AG09309 (cell line): ENCODE results near the gene SNX13.

ENCODE experiments used
- DNase-seq: peaks from one replicate; pipeline ENCODE4 v3.0.0-alpha.2; 2010; ENCODE audit warnings: low read depth
- H3K4me3 ChIP-seq: 2 replicates; pipeline ENCODE4 v1.5.1; 2011; ENCODE audit warnings: mild to moderate bottlenecking, low read depth, low read length, moderate library complexity; ENCODE audit not compliant: control insufficient read depth
- CTCF ChIP-seq: IDR thresholded peaks from 2 replicates; pipeline ENCODE4 v1.5.1; 2011; ENCODE audit warnings: mild to moderate bottlenecking, low read depth, low read length, inconsistent platforms; ENCODE audit not compliant: insufficient read depth, control insufficient read depth; ENCODE audit errors: missing control alignments

Gene SNX13

GRCh38 chr7:17871815-17872533 lies 68.3 kb downstream of the SNX13 start:
- no peak overlapping the region for H3K4me3 ChIP-seq
- TF ChIP-seq CTCF: no peak
- DNase-seq: no peak

GRCh38 chr7:17870406-17870805 lies 69.9 kb downstream of the SNX13 start:
- no peak for DNase-seq
- H3K4me3 ChIP-seq: no peak overlapping the region
- no peak for TF ChIP-seq CTCF

- no peak for DNase-seq
- no peak overlapping the region for H3K4me3 ChIP-seq
- TF ChIP-seq CTCF: no peak
Measured at GRCh38 chr7:17863809-17864143, 76.5 kb downstream of the SNX13 start.

- TF ChIP-seq CTCF: no peak
- DNase-seq: no peak
- H3K4me3 ChIP-seq: no peak overlapping the region
Measured at GRCh38 chr7:17863095-17863808, 77.0 kb downstream of the SNX13 start.

GRCh38 chr7:17856251-17856650 lies 84.0 kb downstream of the SNX13 start:
- no peak for DNase-seq
- TF ChIP-seq CTCF: no peak
- H3K4me3 ChIP-seq: no peak overlapping the region

GRCh38 chr7:17855202-17855601 lies 85.1 kb downstream of the SNX13 start:
- no peak for TF ChIP-seq CTCF
- H3K4me3 ChIP-seq: no peak overlapping the region
- no peak for DNase-seq
